ENCODE measurements around the gene DACH1.

- TF ChIP-seq STAT6 (CRISPR knock-in tag; conservative IDR thresholded peaks at IDR 0.05; ENCODE audit: low read depth): no peak
- no peak for TF ChIP-seq CTCF (IDR thresholded peaks at IDR 0.05)
- no peak for TF ChIP-seq TEAD4 (CRISPR knock-in tag; IDR thresholded peaks at IDR 0.05)
- TF ChIP-seq CREB1 (CRISPR knock-in tag; IDR thresholded peaks at IDR 0.05): no peak
- TF ChIP-seq ESRRA (CRISPR knock-in tag; IDR thresholded peaks at IDR 0.05; ENCODE audit: borderline replicate concordance): no peak
- no peak for TF ChIP-seq TCF7 (CRISPR knock-in tag; IDR thresholded peaks at IDR 0.05; ENCODE audit: low read depth)
- TF ChIP-seq HMGXB4 (CRISPR knock-in tag; IDR thresholded peaks at IDR 0.05): no peak
- no peak for TF ChIP-seq USF2 (CRISPR knock-in tag; IDR thresholded peaks at IDR 0.05)
- TF ChIP-seq TP53 (CRISPR knock-in tag; IDR thresholded peaks at IDR 0.05): no peak
- TF ChIP-seq GABPB1 (CRISPR knock-in tag; IDR thresholded peaks at IDR 0.05): no peak
- TF ChIP-seq FOXP4 (CRISPR knock-in tag; IDR thresholded peaks at IDR 0.05): no peak
- TF ChIP-seq NR1H2 (CRISPR knock-in tag; IDR thresholded peaks at IDR 0.05): no peak
Measured at GRCh38 chr13:71540098-71540497, 326.9 kb downstream of the DACH1 start.
